Adrenal gland (tissue), 12 donors: Measurements from ENCODE around the gene ZSCAN9. TPM values are rescaled to one million over a fixed set of nuclear protein-coding genes. Genes with fewer than 3 reads are reported as not detected.

Source experiments
- polyA plus RNA-seq, 3 donors: library from polyadenylated mRNA; stranded (reverse); fragments of 200-250 nt in 2 of 3; fragments of 350-450 nt in 1 of 3; fragmentation: Illumina TruSeq in 1 of 3; extraction: RNeasy Lipid Tissue Mini Kit (QIAGEN cat#74804) in 1 of 3; gene quantifications; one replicate each; pipeline ENCODE4 v1.2.3, GENCODE V29; 2013 to 2014
- total RNA-seq, 9 donors: library from RNA; depleted of rRNA in 4 of 9; stranded (reverse); fragments of >200 nt in 4 of 9; fragments of 120-200 nt in 1 of 9; fragmentation: NEBNext Ultra II Directional in 1 of 9; extraction: Animal tissue kit (Norgen Biotek cat#: 25700) in 1 of 9; gene quantifications; one replicate each; pipeline versions ENCODE4 v1.1.0 to v1.2.4, GENCODE V29; 2013 to 2023
- donor health status: healthy with polysubstance abuse.
- donor health status: Bipolar disorder and iron deficiency.
- donor health status: DM: yes; HTN: yes; CAD: no.
- donor health status: DM: no; HTN: no; CAD: no.
- donor health status: DM: no; HTN: no; CAD: no.
- donor health status: DM: yes; HTN: yes; CAD: no.

Gene ZSCAN9
- total and polyA plus RNA-seq, 12 donors = 1.8 to 30.8 (median 11.7) TPM

Other genes with a start within 250 kb of the ZSCAN9 start
- 1 to 10 TPM in 4 of 9 donors, under 1 TPM in 5; 0.56 to 3.9 (median 0.97) TPM for gene ZNF165, start 144.7 kb upstream of the ZSCAN9 start, total RNA-seq
- gene ZNF165, start 144.7 kb upstream of the ZSCAN9 start, polyA plus RNA-seq = 1 to 10 TPM in 1 of 3 donors, under 1 TPM in 2; 0.72 to 1.1 (median 0.98) TPM
- gene ZSCAN16, start 100.7 kb upstream of the ZSCAN9 start, total RNA-seq = 1 to 10 TPM; 1.8 to 6.9 (median 4.2) TPM
- 1 to 10 TPM; 7.9 to 9.6 (median 8.3) TPM for gene ZSCAN16, start 100.7 kb upstream of the ZSCAN9 start, polyA plus RNA-seq
- 10 to 100 TPM; 10.5 to 26.1 (median 20.3) TPM for gene ZKSCAN8, start 83.4 kb upstream of the ZSCAN9 start, total RNA-seq
- gene ZKSCAN8, start 83.4 kb upstream of the ZSCAN9 start, polyA plus RNA-seq = 10 to 100 TPM in 1 of 3 donors, 1 to 10 TPM in 2; 3.5 to 18.9 (median 5.0) TPM
- gene ZKSCAN4, start 27.0 kb downstream of the ZSCAN9 start, total RNA-seq = 1 to 10 TPM; 1.5 to 7.3 (median 5.1) TPM
- gene ZKSCAN4, start 27.0 kb downstream of the ZSCAN9 start, polyA plus RNA-seq = 1 to 10 TPM; 3.6 to 4.3 (median 4.2) TPM
- 1 to 10 TPM in 6 of 9 donors, under 1 TPM in 2, not detected in 1; 0.37 to 3.4 (median 1.3) TPM for gene NKAPL, start 34.0 kb downstream of the ZSCAN9 start, total RNA-seq
- gene NKAPL, start 34.0 kb downstream of the ZSCAN9 start, polyA plus RNA-seq = 1 to 10 TPM; 2.2 to 3.4 (median 2.3) TPM
- gene ZSCAN26, start 41.9 kb downstream of the ZSCAN9 start, total RNA-seq = 10 to 100 TPM in 8 of 9 donors, 1 to 10 TPM in 1; 7.2 to 27.3 (median 17.7) TPM
- 10 to 100 TPM; 12.9 to 21.9 (median 19.0) TPM for gene ZSCAN26, start 41.9 kb downstream of the ZSCAN9 start, polyA plus RNA-seq
- 1 to 10 TPM; 1.1 to 7.8 (median 3.1) TPM for gene PGBD1, start 56.3 kb downstream of the ZSCAN9 start, total RNA-seq
- gene PGBD1, start 56.3 kb downstream of the ZSCAN9 start, polyA plus RNA-seq = 1 to 10 TPM; 2.5 to 7.9 (median 4.4) TPM
- gene ZSCAN31, start 110.9 kb downstream of the ZSCAN9 start, total RNA-seq = 10 to 100 TPM in 4 of 9 donors, 1 to 10 TPM in 5; 2.3 to 13.5 (median 9.3) TPM
- gene ZSCAN31, start 110.9 kb downstream of the ZSCAN9 start, polyA plus RNA-seq = 1 to 10 TPM; 3.7 to 7.9 (median 4.3) TPM
- 10 to 100 TPM in 2 of 9 donors, 1 to 10 TPM in 7; 1.8 to 12.4 (median 6.1) TPM for gene ZKSCAN3, start 124.7 kb downstream of the ZSCAN9 start, total RNA-seq
- gene ZKSCAN3, start 124.7 kb downstream of the ZSCAN9 start, polyA plus RNA-seq = 1 to 10 TPM; 1.4 to 5.5 (median 2.8) TPM
- 10 to 100 TPM in 1 of 9 donors, 1 to 10 TPM in 8; 1.3 to 10.7 (median 4.9) TPM for gene ZSCAN12, start 174.5 kb downstream of the ZSCAN9 start, total RNA-seq
- 1 to 10 TPM; 1.0 to 6.0 (median 1.4) TPM for gene ZSCAN12, start 174.5 kb downstream of the ZSCAN9 start, polyA plus RNA-seq
- 1 to 10 TPM in 8 of 9 donors, under 1 TPM in 1; 0.24 to 8.0 (median 2.8) TPM for gene ZSCAN23, start 218.2 kb downstream of the ZSCAN9 start, total RNA-seq
- 1 to 10 TPM in 2 of 3 donors, under 1 TPM in 1; 0.13 to 1.6 (median 1.5) TPM for gene ZSCAN23, start 218.2 kb downstream of the ZSCAN9 start, polyA plus RNA-seq